NB4 (cell line): ENCODE measurements around the gene SLC25A36.

ENCODE experiments used
- MAX ChIP-seq: IDR thresholded peaks from 2 replicates; pipeline ENCODE4 v1.6.1; 2011; ENCODE audit warnings: low read depth, low read length
- MYC ChIP-seq: IDR thresholded peaks from 2 replicates; pipeline ENCODE4 v1.6.1; 2011; ENCODE audit warnings: low read depth, low read length
- POLR2A ChIP-seq: IDR thresholded peaks from 2 replicates; pipeline ENCODE4 v1.6.1; 2011; ENCODE audit warnings: mild to moderate bottlenecking; ENCODE audit not compliant: insufficient read length; ENCODE audit errors: extremely low read depth
- TF ChIP-seq, protein P1 (sequence below): IDR thresholded peaks from one replicate; pipeline ENCODE4 v1.5.1; 2012; ENCODE audit warnings: low read depth, low read length

- TF ChIP-seq, protein P1, sequence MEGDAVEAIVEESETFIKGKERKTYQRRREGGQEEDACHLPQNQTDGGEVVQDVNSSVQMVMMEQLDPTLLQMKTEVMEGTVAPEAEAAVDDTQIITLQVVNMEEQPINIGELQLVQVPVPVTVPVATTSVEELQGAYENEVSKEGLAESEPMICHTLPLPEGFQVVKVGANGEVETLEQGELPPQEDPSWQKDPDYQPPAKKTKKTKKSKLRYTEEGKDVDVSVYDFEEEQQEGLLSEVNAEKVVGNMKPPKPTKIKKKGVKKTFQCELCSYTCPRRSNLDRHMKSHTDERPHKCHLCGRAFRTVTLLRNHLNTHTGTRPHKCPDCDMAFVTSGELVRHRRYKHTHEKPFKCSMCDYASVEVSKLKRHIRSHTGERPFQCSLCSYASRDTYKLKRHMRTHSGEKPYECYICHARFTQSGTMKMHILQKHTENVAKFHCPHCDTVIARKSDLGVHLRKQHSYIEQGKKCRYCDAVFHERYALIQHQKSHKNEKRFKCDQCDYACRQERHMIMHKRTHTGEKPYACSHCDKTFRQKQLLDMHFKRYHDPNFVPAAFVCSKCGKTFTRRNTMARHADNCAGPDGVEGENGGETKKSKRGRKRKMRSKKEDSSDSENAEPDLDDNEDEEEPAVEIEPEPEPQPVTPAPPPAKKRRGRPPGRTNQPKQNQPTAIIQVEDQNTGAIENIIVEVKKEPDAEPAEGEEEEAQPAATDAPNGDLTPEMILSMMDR = no peak
- no peak for TF ChIP-seq POLR2A
- TF ChIP-seq MYC = no peak
- no peak for TF ChIP-seq MAX
Observed at GRCh38 chr3:140950863-140951262, 9.2 kb downstream of the SLC25A36 start.
